GM21367 (cell line): ENCODE measurements around the gene C16orf54.
"Not testable (repeated sequence)": the region's sequence is repeated elsewhere in the genome, so short reads cannot be mapped to it uniquely, and the experiment has no call there.

ENCODE experiments used
- ATAC-seq: cut with Tn5 transposase; IDR thresholded peaks from one replicate; pipeline ENCODE4 v1.9.1; 2021; ENCODE audit not compliant: unreplicated experiment

The C16orf54 gene

DNA sequence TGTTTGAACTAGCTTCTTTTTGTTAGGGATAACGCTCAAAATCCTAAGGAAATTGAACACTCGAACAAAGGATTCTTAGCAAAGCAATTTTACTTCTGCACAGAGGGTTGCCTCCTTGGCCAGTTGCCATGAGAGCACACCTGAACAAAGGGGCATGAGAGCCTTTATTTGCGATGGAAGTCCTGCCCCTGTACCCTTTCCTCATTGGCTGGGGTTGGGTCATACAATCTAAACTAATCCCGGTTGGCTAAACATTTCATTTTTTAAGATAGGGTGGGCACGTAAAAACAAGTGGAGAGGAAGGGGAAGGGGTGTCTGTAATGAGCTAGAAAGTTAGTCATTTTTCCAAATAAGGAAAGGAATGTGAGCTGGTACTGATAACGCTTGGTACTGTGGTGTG is 36.1 kb downstream of the C16orf54 start:
- ATAC-seq = not testable (repeated sequence)

DNA sequence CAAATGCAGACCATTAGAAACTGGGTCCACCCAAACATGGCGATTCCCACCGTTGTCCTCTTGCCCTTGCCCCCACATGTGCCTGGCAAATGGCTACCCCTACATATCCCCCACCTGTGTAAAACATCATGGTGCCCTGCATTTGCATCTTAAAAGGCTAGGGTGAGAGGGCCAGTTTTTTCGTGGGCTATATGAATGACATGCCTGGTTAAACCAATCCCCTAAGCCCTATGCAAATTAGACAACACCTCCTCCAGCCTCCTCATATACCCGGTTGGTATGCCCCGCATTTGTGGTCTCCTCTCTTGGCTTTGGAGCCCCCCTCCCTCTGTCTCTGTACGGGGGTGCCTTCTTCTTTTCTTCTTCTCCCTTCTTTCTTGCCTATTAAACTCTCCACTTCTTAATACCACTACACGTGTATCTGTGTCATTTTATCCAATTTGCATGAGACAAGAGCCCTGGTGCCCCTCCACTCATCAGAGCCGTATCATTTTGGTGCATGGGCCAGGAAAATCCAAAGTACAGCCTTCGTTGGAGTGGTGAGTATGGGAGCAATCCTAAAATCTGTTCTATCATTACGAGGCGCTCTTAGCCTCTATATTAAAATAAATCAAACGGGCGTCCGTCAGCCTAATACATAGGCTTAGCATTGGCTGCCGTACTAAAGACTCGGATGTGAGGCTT is 36.7 kb downstream of the C16orf54 start:
- no peak for ATAC-seq

- ATAC-seq = not testable (repeated sequence)
Measured at GRCh38 chr16:29707160-29707559, 38.6 kb downstream of the C16orf54 start.

DNA sequence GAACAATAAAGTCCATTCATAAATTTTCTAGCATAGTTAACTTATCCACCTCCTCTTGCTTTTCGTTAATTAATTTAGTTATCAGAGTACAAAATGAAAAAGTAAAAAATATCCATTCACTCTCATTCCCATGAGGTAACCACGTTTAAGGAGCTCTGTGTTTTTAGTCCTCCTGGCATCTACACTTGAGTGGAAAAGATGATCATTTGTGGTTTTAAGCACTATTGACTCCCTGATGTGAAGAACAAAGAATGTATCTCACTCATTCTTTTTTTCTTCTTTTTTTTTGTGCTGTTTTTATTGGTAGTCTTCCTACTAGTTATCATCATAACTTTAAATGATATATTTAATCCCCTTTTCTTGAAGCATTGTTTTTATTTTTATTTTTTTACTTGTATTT is 40.8 kb downstream of the C16orf54 start:
- no peak for ATAC-seq

DNA sequence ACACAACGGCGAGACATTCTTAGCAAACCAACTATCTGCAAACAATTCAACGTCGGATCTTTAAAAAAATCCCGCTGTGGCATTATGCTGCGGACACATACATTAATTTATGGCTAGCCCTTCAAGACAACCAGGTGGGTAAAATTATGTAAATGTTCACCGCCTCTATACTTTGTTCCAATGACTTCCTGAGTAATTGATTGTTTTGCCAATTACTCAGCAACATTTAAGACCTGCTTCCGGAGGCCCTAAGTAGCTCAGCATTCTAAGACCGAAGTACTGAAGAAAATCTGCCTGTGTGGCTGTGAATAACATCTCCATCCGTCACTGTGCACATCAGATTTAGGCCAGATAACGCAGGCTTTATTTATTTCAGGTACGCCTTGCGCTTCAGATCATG is 43.5 kb downstream of the C16orf54 start:
- ATAC-seq = no peak

DNA sequence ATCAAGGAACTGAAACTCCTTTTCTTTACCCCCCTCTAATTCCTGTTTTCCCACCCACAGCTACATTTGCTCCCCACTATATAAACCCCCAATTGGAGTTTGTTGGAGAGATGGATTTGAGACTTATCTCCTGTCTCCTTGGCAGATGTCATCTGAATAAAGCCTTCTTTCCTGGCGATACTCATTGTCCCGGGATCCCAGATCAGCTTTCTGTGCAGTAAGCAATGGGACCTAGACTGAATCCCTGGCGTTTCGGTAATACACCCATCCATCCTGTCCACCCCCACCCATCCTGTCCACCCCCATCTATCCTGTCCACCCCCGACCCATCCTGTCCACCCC is 44.6 kb downstream of the C16orf54 start:
- ATAC-seq = no peak

DNA sequence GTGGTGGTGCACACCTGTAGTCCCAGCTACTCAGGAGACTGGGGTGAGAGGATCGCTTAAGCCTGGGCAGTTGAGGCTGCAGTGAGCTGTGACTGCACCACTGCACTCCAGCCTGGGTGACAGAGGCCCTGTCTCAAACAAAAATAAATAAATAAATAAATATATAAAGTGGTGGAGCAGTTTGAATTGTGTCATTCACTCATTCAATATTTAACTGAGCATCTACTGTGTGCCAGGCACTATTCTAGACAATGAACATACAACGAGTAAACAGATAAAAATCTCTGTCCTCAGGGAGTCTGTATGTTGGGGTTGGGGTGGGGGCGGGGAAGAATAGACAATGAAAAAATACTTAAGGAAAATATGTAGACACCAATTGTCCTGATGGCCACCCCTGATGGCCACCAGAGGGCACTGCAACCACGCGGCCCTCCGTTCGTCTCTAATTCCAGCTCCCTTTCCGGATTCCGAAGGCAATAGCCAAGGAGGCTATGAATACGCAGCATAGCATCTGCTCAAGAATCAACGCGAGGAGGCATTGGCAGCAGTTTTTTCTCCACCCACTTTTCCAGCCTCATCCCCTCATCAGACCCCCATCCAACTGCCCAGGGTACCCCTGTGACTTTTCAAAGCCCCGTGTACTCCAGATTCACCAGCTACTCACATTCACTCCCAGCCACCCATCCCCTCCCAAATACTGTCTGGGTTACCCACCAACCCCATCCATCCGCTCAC is 45.4 kb downstream of the C16orf54 start:
- no peak for ATAC-seq

GRCh38 chr16:29699324-29700219 is 46.2 kb downstream of the C16orf54 start:
- no peak for ATAC-seq

GRCh38 chr16:29698484-29699323 is 47.1 kb downstream of the C16orf54 start:
- no peak for ATAC-seq

- no peak for ATAC-seq
Measured at GRCh38 chr16:29698042-29698441, 47.7 kb downstream of the C16orf54 start.

- no peak for ATAC-seq
Measured at GRCh38 chr16:29697391-29697790, 48.4 kb downstream of the C16orf54 start.

- ATAC-seq = no peak
Measured at GRCh38 chr16:29696881-29697331, 48.9 kb downstream of the C16orf54 start.

DNA sequence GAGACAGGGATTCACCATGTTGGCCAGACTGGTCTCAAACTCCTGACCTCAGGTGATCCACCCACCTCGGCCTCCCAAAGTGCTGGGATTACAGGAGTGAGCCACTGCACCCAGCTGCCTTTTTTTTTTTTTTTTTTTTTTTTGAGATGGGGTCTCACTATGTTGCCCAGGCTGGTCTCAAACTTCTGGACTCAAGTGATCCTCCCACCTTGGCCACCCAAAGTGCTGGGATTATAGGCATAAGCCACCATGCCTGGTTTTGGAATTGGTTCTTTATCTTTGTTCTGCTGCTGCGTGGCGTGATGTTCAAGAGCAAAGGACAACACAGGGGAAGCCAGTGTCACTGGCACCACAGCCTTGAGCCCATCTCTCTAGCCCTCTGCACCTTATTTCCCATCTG is 50.1 kb downstream of the C16orf54 start:
- not testable (repeated sequence) for ATAC-seq

GRCh38 chr16:29694384-29695195 is 51.2 kb downstream of the C16orf54 start:
- no peak for ATAC-seq

- ATAC-seq = not testable (repeated sequence)
Measured at GRCh38 chr16:29692606-29693005, 53.2 kb downstream of the C16orf54 start.
